Kidney capillary endothelial cell (primary cell): ENCODE measurements around the gene GOLGA7B.

Experiments
- DNase-seq: peaks from one replicate; pipeline ENCODE4 v3.0.0-alpha.2; 2018; ENCODE audit warnings: low spot score

GOLGA7B gene

DNA sequence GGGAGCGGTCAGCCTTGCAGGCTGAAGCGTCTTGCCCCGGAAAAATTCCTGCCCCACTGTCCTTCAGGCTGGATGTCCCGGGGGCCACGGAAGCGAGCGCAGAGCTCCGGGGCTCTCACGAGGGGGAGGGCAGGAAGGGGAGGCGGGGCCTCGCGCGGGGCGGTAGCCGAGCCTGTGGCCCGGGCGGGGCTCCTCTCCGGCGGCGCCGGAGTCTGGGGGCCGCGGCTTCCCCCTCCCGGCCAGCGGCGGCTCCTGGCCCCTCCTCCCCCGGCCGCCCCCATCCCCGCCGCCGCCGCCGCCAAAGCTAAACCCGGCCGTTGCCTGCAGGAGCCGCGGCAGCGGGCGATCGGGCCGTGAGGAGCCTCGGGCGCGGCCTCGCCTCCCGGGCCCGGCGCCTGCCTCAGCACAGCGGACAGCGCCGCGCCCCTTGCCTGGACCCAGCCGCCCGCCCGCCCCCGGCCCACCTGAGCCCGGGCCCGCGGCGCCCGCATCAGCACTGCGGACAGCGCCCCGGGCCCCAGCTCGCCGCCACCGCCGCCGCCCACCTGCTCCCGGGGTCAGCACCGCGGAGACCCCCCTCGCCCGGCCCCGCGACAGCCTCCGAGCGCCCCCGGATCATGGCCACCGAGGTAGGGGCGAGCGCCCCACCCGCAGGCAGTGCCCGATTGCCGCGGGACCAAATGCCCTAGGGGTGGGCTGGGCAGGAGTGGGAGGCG lies at the start of gene GOLGA7B:
Gene GOLGA7B (plus strand): TSS at position 157 of the 716 bp plus-strand sequence. CDS start 461 bp downstream, at position 618.
- DNase-seq = no peak

DNA sequence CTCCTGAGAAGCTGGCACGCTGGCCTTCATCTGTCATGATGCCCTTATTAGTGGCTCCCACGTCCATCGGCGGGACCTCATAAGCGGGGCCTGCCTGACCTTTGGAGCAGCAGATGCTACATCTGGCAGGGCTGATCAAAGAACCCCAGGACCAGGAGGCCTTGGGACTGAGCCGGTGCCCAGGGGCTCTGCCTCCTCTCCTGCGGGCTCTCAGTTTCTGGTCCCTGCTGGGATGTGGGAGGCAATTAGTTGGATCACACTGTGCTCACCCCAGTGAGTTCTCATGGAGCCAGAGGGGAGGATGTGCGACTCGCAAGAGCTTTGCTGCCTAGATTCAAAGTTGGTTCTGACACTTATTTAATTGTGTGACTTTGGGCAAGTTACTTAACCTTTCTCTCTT lies 49.2 kb upstream of the GOLGA7B start:
- DNase-seq = no peak

DNA sequence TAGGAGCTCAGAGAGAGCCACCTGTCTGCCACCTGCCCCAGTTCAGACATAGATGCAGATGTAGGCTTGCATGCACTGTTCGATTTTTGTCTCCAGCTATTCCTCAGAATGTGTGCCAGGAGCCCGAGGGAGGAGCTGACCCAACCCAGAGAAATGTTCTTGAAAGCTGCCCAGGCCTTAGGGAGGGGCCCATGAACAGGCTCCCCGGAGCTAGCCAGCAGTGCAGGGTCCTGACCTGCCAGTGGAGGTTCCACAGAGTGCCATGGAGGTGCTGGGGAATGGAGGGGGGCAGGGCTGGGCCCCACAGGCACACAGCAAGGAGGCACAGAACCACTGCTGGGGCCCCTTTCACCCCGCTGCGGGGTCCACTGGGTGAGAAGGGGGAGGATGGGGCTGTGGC lies 48.2 kb upstream of the GOLGA7B start:
- no peak for DNase-seq

DNA sequence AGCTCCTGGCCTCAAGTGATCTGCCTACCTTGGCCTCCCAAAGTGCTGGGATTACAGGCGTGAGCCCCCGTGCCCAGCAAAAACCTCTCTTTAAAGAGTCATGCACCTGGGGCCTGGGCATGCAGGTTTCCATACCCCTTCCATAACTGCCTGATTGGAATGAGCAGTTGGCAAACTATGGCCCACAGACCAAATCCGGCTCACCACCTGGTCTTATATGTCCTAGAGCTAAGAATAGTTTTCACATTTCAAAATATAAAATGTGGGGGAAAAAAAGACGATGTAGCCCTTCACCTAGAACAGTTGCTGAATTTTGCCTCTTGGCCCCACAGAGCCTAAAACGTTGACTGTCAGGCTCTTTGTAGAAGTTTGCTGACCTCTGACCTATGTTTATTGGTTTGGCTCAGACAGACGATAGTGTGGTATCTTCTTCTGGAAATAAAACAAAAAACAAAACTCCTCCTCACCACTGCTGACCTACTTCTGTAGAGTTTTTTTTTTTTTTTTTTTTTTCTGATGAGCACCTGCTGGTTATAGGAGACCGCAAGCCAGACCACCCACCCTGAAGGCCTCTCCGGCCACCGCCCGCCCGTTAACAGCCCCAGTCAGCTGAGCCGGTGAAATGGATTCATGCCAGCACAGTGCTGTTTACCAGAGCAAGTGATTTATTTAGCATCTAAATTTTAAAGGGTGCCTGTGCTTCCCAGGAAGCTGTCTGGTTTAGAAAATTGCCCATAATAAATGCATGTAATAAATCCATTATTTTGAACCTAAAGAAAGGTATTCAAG lies 44.4 kb upstream of the GOLGA7B start:
- no peak for DNase-seq

GRCh38 chr10:97805949-97806348 lies 43.7 kb upstream of the GOLGA7B start:
- DNase-seq = no peak

DNA sequence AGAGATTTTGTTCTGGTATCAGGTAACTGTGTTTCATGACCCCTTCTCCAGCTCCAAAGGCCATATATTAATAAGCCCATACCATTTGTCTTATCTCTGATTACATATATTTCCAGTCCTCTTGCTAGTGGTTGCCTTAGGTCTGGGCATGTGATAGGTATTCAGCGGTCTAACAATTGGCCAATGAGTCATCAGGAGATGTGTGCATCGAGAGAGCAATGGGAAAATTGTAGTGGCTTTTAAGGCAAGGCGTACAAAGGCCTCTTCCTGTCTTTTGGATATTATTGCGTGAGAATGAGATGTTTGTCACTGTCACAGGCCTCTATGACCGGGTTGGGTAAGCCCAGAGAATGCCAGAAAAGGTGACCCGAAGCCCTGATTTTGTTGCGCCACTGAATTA lies 39.2 kb upstream of the GOLGA7B start:
- DNase-seq = peak; percentile 34

GRCh38 chr10:97811958-97812357 lies 37.7 kb upstream of the GOLGA7B start:
- no peak for DNase-seq

DNA sequence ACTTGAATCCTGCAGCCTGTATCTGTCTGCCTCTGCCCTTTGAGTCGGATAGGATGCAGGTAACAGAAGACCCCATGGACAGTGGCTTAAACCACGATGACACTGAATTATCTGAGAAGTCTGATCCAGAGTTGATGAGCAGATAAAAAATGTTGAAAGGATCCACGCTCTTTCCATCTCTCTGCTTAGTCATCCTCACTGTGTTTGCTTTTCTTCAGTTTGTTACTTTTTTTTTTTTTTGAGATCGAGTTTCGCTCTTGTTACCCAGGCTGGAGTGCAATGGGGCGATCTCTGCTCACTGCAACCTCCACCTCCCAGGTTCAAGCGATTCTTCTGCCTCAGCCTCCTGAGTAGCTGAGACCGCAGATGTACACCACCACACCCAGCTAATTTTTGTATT lies 36.9 kb upstream of the GOLGA7B start:
- DNase-seq = no peak

DNA sequence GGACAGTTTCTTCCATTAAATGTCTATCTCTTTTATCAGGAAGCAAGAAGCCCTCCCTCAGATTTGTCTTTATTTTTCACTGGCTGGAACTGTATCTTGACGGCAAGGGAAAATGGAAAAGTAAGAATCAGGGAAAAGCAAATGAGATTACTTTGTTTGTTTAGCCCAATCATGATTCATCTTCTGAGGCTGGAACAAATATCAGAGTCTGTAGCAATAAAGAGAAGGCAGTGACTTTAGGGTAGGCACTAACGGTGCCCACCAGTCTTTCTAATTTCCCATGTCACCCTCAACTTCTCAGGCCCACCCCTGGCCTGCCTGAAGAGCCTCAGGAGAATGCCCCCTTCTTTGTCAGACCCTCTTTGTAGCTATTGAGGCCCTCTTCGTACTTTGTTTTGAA lies 36.3 kb upstream of the GOLGA7B start:
- no peak for DNase-seq

- no peak for DNase-seq
These were observed 34.6 kb upstream of the GOLGA7B start for GRCh38 chr10:97814996-97815395.

DNA sequence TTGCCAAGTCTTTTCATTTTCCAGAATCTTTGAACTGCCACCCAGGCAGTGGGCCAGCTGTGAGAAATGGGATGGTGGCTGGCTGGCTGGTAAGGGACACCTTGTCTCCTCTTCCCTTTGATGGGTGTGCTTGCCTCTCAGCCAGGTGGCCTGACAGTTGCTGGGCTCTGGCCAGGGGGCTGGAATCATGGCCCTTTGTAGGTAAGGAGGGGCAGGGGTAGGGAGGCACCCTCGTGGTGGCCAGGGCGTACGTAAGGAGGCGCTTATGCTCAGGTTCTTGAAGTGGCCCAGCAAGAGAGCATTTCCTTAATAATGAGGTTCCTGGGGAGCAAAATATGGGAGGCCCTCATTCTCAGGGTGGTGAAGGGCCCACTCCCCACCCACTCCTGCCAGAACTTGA lies 33.0 kb upstream of the GOLGA7B start:
- DNase-seq = no peak

DNA sequence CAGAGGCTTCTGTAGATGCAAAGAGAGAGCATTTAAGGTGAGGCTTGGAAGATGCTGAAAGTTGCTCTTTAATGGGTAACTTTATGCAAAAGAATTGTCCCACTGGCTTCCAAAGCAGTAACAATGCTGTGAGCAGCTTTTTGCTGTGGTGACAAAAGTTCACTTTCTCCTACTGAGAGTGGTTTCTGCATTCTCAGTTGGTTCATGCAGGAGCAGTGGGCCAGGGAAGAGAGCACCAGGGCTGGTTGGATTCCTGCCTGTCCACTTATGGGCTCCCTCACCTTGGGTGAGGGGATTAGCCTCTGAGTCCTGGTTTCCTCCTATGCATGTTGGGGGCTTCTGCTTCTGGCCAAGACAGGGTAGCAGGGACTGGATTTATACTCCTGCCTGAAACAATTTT lies 31.1 kb upstream of the GOLGA7B start:
- DNase-seq = no peak

GRCh38 chr10:97820096-97820704 lies 29.4 kb upstream of the GOLGA7B start:
- no peak for DNase-seq

GRCh38 chr10:97821308-97822038 lies 28.2 kb upstream of the GOLGA7B start:
- DNase-seq = no peak

- no peak for DNase-seq
These were observed 27.4 kb upstream of the GOLGA7B start for GRCh38 chr10:97822261-97822687.

DNA sequence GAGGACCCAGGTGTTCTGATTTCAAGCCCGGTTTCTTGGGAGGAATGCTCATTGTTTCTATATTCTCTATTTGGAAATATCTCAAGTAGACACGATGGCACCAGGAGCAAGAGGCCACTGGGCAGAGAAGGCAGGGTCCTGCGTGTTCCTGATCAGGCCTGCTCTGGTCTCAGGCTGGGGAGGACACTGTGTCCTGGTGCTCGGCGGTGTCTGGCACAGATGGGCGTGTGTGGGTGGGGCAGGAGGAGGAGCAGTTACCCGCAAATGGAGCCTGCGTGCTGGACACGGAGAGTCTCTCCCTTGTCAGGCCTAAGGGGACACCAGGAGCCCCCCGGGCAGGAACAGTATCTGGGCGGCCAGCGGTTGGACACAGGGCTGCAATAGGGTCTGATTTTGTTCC lies 25.9 kb upstream of the GOLGA7B start:
- DNase-seq = no peak

- no peak for DNase-seq
These were observed 24.5 kb upstream of the GOLGA7B start for GRCh38 chr10:97825020-97825760.

DNA sequence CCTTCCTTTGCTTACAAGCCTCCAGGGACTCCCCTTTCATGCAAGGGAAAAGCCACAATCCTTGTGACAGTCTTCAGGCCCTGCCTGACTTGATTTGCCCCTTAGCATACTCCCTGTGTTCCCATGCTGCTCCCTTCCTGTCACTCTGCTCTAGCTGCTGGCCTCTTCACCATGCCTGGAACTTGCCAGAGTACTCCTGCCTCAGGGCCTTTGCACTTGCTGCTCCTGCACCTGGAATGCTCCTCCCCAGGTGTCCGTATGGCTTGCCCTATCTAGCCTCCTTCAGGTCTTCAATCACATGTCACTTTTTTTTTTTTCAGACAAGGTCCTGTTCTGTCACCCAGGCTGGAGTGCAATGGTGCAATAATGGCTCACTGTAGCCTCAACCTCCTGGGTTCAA lies 22.8 kb upstream of the GOLGA7B start:
- DNase-seq = no peak

DNA sequence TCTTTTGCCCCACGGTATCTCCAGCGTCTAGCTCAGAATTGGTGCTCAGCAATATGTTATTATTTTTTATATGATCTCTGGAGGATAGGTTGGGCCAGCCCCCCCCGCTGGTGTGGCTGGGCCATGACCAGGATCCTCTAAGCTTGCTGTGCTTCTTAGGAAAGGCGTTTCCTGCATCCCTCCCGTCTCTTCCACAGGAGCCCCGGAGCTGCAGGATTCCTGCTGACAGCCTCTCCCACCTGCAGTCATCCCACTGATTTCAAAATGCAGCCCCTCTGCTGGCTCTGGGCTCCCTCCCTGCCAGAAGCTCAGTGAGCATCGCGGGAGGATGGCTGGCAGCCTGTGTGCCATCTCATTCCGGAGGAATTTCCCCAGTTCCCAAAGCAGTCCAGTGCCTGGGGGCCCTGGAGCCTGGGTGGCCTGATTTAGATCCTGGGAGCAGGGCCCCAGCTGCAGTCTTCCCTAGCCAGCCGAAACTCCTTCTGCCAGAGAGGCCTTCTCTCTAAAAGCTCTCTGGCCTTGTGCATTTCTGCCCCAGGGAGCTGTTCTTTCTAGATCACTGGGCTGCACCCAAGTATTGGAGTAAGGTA lies 21.8 kb upstream of the GOLGA7B start:
- no peak for DNase-seq

- DNase-seq = no peak
These were observed 20.9 kb upstream of the GOLGA7B start for GRCh38 chr10:97828721-97829120.

- no peak for DNase-seq
These were observed 19.6 kb upstream of the GOLGA7B start for GRCh38 chr10:97830064-97830463.
